GM12878 (cell line): ENCODE data around the gene JADE3. TPM values are rescaled to one million over a fixed set of nuclear protein-coding genes. Genes with fewer than 3 reads are reported as not detected.

Experiments
- ATAC-seq: fragments of 200-7000 bp; cut with Tn5 transposase; 3 replicates; pipeline ENCODE4 v1.9.1; 2020; ENCODE audit warnings: mild to moderate bottlenecking, moderate library complexity
- BruUV-seq: library from RNA; stranded (reverse); fragments of 400-500 nt; replicated peaks from 2 replicates; lab custom pipeline; 2021; lab: Mats Ljungman, UMichigan
- CTCF ChIA-PET: fragments of 300-600 bp; sonication (Branson Sonifier 250); formaldehyde crosslinking; extraction: SDS; loops from one replicate; lab custom pipeline; 2021; ENCODE audit warnings: inconsistent platforms; lab: Yijun Ruan, JAX
- POLR2A ChIA-PET: fragments of 350-600 bp; formaldehyde crosslinking; extraction: SDS; loops from one replicate; lab custom pipeline; 2021; ENCODE audit warnings: inconsistent platforms; lab: Charles Lee
- RAD21 ChIA-PET: fragments of 300-600 bp; sonication (Branson Sonifier 250); formaldehyde crosslinking; loops from one replicate; lab custom pipeline; 2023; ENCODE audit warnings: antibody characterized with exemption; ENCODE audit not compliant: unreplicated experiment; lab: Charles Lee
- SMC1A ChIA-PET: fragments of 300-600 bp; sonication (Branson Sonifier 250); formaldehyde crosslinking; loops from one replicate; lab custom pipeline; 2023; ENCODE audit not compliant: unreplicated experiment, uncharacterized antibody; lab: Charles Lee
- DNase-seq: peaks from one replicate; pipeline ENCODE4 v3.0.0-alpha.2; 2011; ENCODE audit warnings: low read depth, low spot score
- FAIRE-seq: peaks from 3 replicates; lab custom pipeline; 2011; peaks lifted over from hg19 to GRCh38; lab: Jason Lieb, UNC
- H2AFZ ChIP-seq: 2 replicates; pipeline ENCODE4 v1.6.0; 2011; ENCODE audit warnings: low read depth, low read length, control low read depth; ENCODE audit not compliant: control insufficient read depth
- H3K27ac ChIP-seq: 2 replicates; pipeline ENCODE4 v1.5.1; 2011; ENCODE audit warnings: control low read depth; ENCODE audit not compliant: control insufficient read depth, insufficient read depth
- H3K27me3 ChIP-seq, 2 experiments: replicated peaks in 1 of 2; 2 replicates each; pipeline versions ENCODE4 v1.6.0 to v1.6.1; 2011; ENCODE audit warnings: low read length in 1 of 2; ENCODE audit not compliant: control insufficient read depth in 2 of 2, insufficient read depth in 2 of 2
- H3K36me3 ChIP-seq, 2 experiments: 2 replicates each; pipeline ENCODE4 v1.5.1; 2011; ENCODE audit warnings: low read length in 1 of 2; ENCODE audit not compliant: control insufficient read depth in 2 of 2, insufficient read depth in 2 of 2
- H3K4me1 ChIP-seq: 2 replicates; pipeline ENCODE4 v1.6.1; 2011; ENCODE audit warnings: mild to moderate bottlenecking, low read length, moderate library complexity, mixed read lengths; ENCODE audit not compliant: control insufficient read depth, insufficient read depth
- H3K4me2 ChIP-seq: 2 replicates; pipeline ENCODE4 v1.6.0; 2011; ENCODE audit warnings: control low read depth; ENCODE audit not compliant: control insufficient read depth, insufficient read depth
- H3K4me3 ChIP-seq: fragments of 200-600 bp; sonication (generic); 2 replicates; pipeline ENCODE4 v1.5.1; 2016
- H3K79me2 ChIP-seq: 2 replicates; pipeline ENCODE4 v1.6.0; 2011; ENCODE audit warnings: low read length; ENCODE audit not compliant: control insufficient read depth, insufficient read depth
- H3K9ac ChIP-seq: 2 replicates; pipeline ENCODE4 v1.8.0; 2011; ENCODE audit warnings: low read length, control low read depth, mixed read lengths; ENCODE audit not compliant: control insufficient read depth, insufficient read depth
- H3K9me3 ChIP-seq: replicated peaks from 3 replicates; pipeline ENCODE4 v1.5.1; 2011; ENCODE audit warnings: mild to moderate bottlenecking, low read length; ENCODE audit not compliant: control insufficient read depth, insufficient read depth
- H4K20me1 ChIP-seq: 2 replicates; pipeline ENCODE4 v1.6.0; 2011; ENCODE audit not compliant: control insufficient read depth, insufficient read depth
- ATF2 ChIP-seq: IDR thresholded peaks from 2 replicates; pipeline ENCODE4 v1.6.1; 2012; ENCODE audit warnings: low read length, inconsistent platforms
- ATF7 ChIP-seq: fragments of 450-650 bp; IDR thresholded peaks from 2 replicates; pipeline ENCODE4 v1.6.1; 2016; ENCODE audit warnings: low read depth, mild to moderate bottlenecking
- BHLHE40 ChIP-seq, 2 experiments: fragments of 450-650 bp in 1 of 2; IDR thresholded peaks; 2 replicates each; pipeline ENCODE4 v1.6.1; 2011 to 2017; ENCODE audit warnings: low read depth in 2 of 2, borderline replicate concordance in 1 of 2, improper control_type of control experiment in 1 of 2, low read length in 1 of 2, mild to moderate bottlenecking in 1 of 2
- HDGF ChIP-seq: fragments of 450-650 bp; IDR thresholded peaks from 2 replicates; pipeline ENCODE4 v1.6.1; 2016; ENCODE audit warnings: antibody characterized with exemption
- IKZF1 ChIP-seq: fragments of 450-650 bp; conservative IDR thresholded peaks from 2 replicates; pipeline ENCODE4 v1.6.1; 2017; ENCODE audit warnings: antibody characterized with exemption, mild to moderate bottlenecking
- NFYB ChIP-seq: IDR thresholded peaks from 2 replicates; pipeline ENCODE4 v1.6.1; 2011; ENCODE audit warnings: low read depth, mild to moderate bottlenecking, low read length, improper control_type of control experiment, moderate library complexity; ENCODE audit not compliant: insufficient read depth
- PKNOX1 ChIP-seq: fragments of 450-650 bp; IDR thresholded peaks from 2 replicates; pipeline ENCODE4 v1.6.1; 2016; ENCODE audit warnings: mild to moderate bottlenecking
- POLR2AphosphoS5 ChIP-seq: IDR thresholded peaks from 2 replicates; pipeline ENCODE4 v1.6.1; 2011; ENCODE audit warnings: mild to moderate bottlenecking, low read length, inconsistent platforms
- RUNX3 ChIP-seq: IDR thresholded peaks from 2 replicates; pipeline ENCODE4 v1.6.1; 2012; ENCODE audit warnings: low read length, inconsistent platforms
- STAT3 ChIP-seq: IDR thresholded peaks from 2 replicates; pipeline ENCODE4 v1.6.1; 2011; ENCODE audit warnings: low read depth, low read length, improper control_type of control experiment
- USF1 ChIP-seq: IDR thresholded peaks from 2 replicates; pipeline ENCODE4 v1.6.1; 2011; ENCODE audit warnings: borderline replicate concordance, low read depth, mild to moderate bottlenecking, moderate library complexity, mixed read lengths, low read length; ENCODE audit not compliant: insufficient read depth; ENCODE audit errors: extremely low read length
- WRNIP1 ChIP-seq: IDR thresholded peaks from 2 replicates; pipeline ENCODE4 v1.6.1; 2011; ENCODE audit warnings: low read depth, low read length, improper control_type of control experiment, borderline replicate concordance
- ZNF207 ChIP-seq: fragments of 450-650 bp; IDR thresholded peaks from 2 replicates; pipeline ENCODE4 v1.6.1; 2014; ENCODE audit warnings: antibody characterized with exemption, mild to moderate bottlenecking, borderline replicate concordance
- in situ Hi-C: fragments of 300-500 bp; cut with MboI; formaldehyde crosslinking; loops from 9 replicates; pipeline ENCODE4 v1.14.3; 2018; ENCODE audit warnings: mixed read lengths
- intact Hi-C: fragments of 100-400 bp; cut with micrococcal nuclease; formaldehyde crosslinking; loops from one replicate; pipeline ENCODE4 v1.14.2; 2022; ENCODE audit not compliant: unreplicated experiment
- polyA plus RNA-seq, 11 experiments: library from polyadenylated mRNA; depleted of rRNA in 4 of 11; unstranded in 6 of 11; stranded (reverse) in 5 of 11; fragments of >200 nt; fragmentation: Nextera tagmentation in 4 of 11; fragmentation: Illumina TruSeq in 1 of 11; extraction: Ambion mirVana in 4 of 11; extraction: Trizol in 1 of 11; gene quantifications; 1 replicate in 1 of 11; 2 replicates in 10 of 11; pipeline versions ENCODE4 v1.2.1 to v1.2.3, GENCODE V29; 2011 to 2016; ENCODE audit warnings: inconsistent platforms in 2 of 11, missing spikeins in 2 of 11, low read depth in 1 of 11
- total RNA-seq, 4 experiments: library from RNA; depleted of rRNA in 3 of 4; stranded (reverse); fragments of >200 nt in 3 of 4; fragmentation: Illumina TruSeq in 1 of 4; extraction: Trizol in 1 of 4; gene quantifications; 2 replicates each; pipeline versions ENCODE4 v1.2.1 to v1.2.3, GENCODE V29; 2013 to 2021

Gene JADE3
- total and polyA plus RNA-seq, 10 of the 15 experiments (the other 5 are each of a cell fraction or from before 2014, with no cell fraction given) = 0.06 to 13.0 (median 0.65) TPM

- in situ Hi-C loops = no loop called here
Observed at GRCh38 chrX:46989548-46989947, 77.3 kb downstream of the JADE3 start.

More at GRCh38 chrX:46989548-46989947, 77.3 kb downstream of the JADE3 start:
- Histone ChIP-seq H3K79me2 (no peaks in the 10 kb centered on the region), H3K4me3 (no peak overlapping the region), H2AFZ (no peak overlapping the region), H3K4me1 (no peaks in the 10 kb centered on the region), H3K27ac (no peak overlapping the region), H3K9ac (no peak overlapping the region), H3K4me2 (no peak overlapping the region), H3K27me3 (no peaks in the 10 kb centered on the region; a peak in 1 of 4 replicates), H4K20me1 (no peaks in the 10 kb centered on the region), H3K36me3 (no peaks in the 10 kb centered on the region), H3K9me3 (no peaks in the 10 kb centered on the region)
- intact Hi-C loops = no loop called here
- BruUV-seq = no TSS peak
- DNase-seq (no peak), FAIRE-seq (no peak), ATAC-seq (no peak)
- ChIA-PET POLR2A (no interaction called here), SMC1A (no interaction called here), CTCF (no interaction called here)
- TF ChIP-seq ATF7 (no peak), NFYB (no peak), PKNOX1 (no peak), ATF2 (no peak), STAT3 (no peak), HDGF (no peak), RUNX3 (no peak), WRNIP1 (no peak), POLR2AphosphoS5 (no peak), BHLHE40 (IDR thresholded peaks at IDR 0.05; ENCODE audit: borderline replicate concordance in 1 of 2, low read depth in 2 of 2, low read length in 1 of 2) (no peak), USF1 (no peak), ZNF207 (no peak), IKZF1 (no peak)
- TF ChIP-seq, all 136 proteins: peak for 0
- RAD21 ChIA-PET = no interaction called here
